ENCODE data around the gene ACSM3. TPM values are rescaled to one million over a fixed set of nuclear protein-coding genes. Genes with fewer than 3 reads are reported as not detected.

Gene ACSM3
- total and polyA plus RNA-seq, 2 donors (not counting 3 experiments of a cell fraction or from before 2014, with no cell fraction given) = 23.7 to 37.3 TPM

- H2AFZ ChIP-seq (ENCODE audit: low read depth, low read length) = no peak overlapping the region
- H3K9me3 ChIP-seq (replicated peaks; ENCODE audit: control insufficient read depth, insufficient read depth, low read length) = no peaks in the 10 kb centered on the region
- H3K4me3 ChIP-seq (replicated peaks in 1 of 3; ENCODE audit: insufficient read depth in 1 of 3, low read depth in 1 of 3, low read length in 3 of 3) = no peak overlapping the region
- TF ChIP-seq POLR2AphosphoS5 (IDR thresholded peaks at IDR 0.05; ENCODE audit: insufficient read depth, low read depth, low read length) (no peak), MYC (IDR thresholded peaks at IDR 0.05; ENCODE audit: low read depth, low read length) (no peak), GATA2 (IDR thresholded peaks at IDR 0.05; ENCODE audit: insufficient read depth, insufficient read length, low read depth, low read length) (no peak), MAX (IDR thresholded peaks at IDR 0.05; ENCODE audit: insufficient read depth, insufficient read length) (no peak), EZH2 (IDR thresholded peaks at IDR 0.05; ENCODE audit: borderline replicate concordance, low read depth, low read length, severe bottlenecking) (no peak), CTCF (IDR thresholded peaks at IDR 0.05; ENCODE audit: extremely low read depth in 1 of 2, insufficient read depth in 1 of 2, low read depth in 1 of 2, low read length in 2 of 2) (no peak), FOS (IDR thresholded peaks at IDR 0.05; ENCODE audit: borderline replicate concordance, insufficient read depth, low read length) (no peak), POLR2A (IDR thresholded peaks at IDR 0.05; ENCODE audit: low read depth, low read length) (no peak), JUN (IDR thresholded peaks at IDR 0.05; ENCODE audit: borderline replicate concordance, insufficient read depth, insufficient read length, low read depth) (no peak)
- H3K9ac ChIP-seq (replicated peaks; ENCODE audit: extremely low read depth, insufficient read depth, low read length) = no peak overlapping the region
- no peak overlapping the region for H3K4me2 ChIP-seq (ENCODE audit: insufficient read depth, low read length)
- POLR2A ChIA-PET = interaction anchor here (0.6 kb wide), 1 partner anchor 51 kb away, joined by 4 read pairs; no protein-coding TSS in a partner anchor
- H3K4me1 ChIP-seq (ENCODE audit: control insufficient read depth, extremely low read depth, insufficient read depth, low read length) = no peaks in the 10 kb centered on the region
- H3K27me3 ChIP-seq (ENCODE audit: control insufficient read depth in 2 of 2, insufficient read depth in 2 of 2, low read length in 2 of 2) = no peaks in the 10 kb centered on the region
- peaks cover 4 to 6% of the 10 kb centered on the region in 2 experiments for H3K36me3 ChIP-seq (ENCODE audit: control insufficient read depth in 2 of 2, extremely low read depth in 1 of 2, insufficient read depth in 2 of 2, low read length in 2 of 2)
- H3K27ac ChIP-seq (ENCODE audit: insufficient read depth, low read depth, low read length) = no peak overlapping the region
- DNase-seq (ENCODE audit: low read depth, low spot score) (no peak), FAIRE-seq (no peak)
- H4K20me1 ChIP-seq (replicated peaks; ENCODE audit: control insufficient read depth, extremely low read depth, insufficient read depth, low read length) = no peaks in the 10 kb centered on the region
- CTCF ChIA-PET = no interaction called here
- no peaks in the 10 kb centered on the region for H3K9me1 ChIP-seq (replicated peaks; ENCODE audit: control insufficient read depth, extremely low read depth, insufficient read depth, low read length)
- BruUV-seq (replicated peaks) = no TSS peak
- H3K79me2 ChIP-seq (ENCODE audit: control insufficient read depth, insufficient read depth, low read length) = no peaks in the 10 kb centered on the region
- intact Hi-C loops (cut with micrococcal nuclease) = no loop called here
- dilution Hi-C loops (cut with MboI; ENCODE audit: extremely low pct_ligation_motif_present, low sequenced_read_pairs) = no loop called here
Observed at GRCh38 chr16:20821682-20822081, 57.9 kb downstream of the ACSM3 start.

All from endothelial cell of umbilical vein (primary cell).